NK-92 treated with Interleukin-12 subunit alpha and Interleukin-12 subunit beta, amount 100 ng/mL, for 24 hours (cell line): ENCODE data around the gene DCAF17.
"Not testable (repeated sequence)": the region's sequence is repeated elsewhere in the genome, so short reads cannot be mapped to it uniquely, and the experiment has no call there.

Source experiments
- DNase-seq: peaks from one replicate; lab custom pipeline; 2025; lab: John Stamatoyannopoulos, UW

Gene DCAF17

DNA sequence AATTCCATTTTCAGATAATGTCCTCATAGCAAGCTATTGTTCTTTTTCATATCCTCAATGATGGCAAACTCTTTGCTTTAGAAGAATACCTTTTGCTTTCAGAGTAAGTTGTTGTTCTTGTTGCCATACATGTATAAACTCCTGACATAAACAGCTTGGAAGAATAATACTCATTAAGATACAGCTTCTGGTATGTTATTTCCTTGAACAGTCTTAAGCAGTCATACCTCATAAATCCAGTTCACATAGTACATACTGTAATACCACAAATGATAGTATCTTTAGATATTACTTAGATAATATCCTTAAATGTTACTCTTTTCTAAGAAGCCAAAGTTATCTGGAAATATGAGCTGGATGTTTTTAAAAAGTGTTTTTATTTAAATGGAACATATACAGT, 23.4 kb upstream of the DCAF17 start:
- DNase-seq = no peak

DNA sequence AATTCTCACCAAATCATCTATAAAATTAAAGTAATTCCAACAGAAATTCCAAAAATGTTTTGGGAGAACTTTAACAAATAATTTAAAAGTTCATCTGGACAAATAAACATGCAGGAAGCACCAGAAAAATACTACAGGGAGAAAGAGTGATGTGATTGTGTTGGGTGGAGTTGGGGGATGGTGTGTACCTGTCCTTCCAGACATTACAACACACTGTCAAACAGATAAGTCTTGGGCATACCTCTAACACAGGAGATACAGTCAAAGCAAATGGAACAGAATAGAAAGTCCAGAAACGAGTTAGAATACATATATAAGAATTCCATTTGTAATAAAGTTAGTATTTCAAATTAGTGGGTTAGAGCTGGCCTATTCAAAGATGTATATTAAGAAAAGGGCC, 22.8 kb upstream of the DCAF17 start:
- DNase-seq = no peak

DNA sequence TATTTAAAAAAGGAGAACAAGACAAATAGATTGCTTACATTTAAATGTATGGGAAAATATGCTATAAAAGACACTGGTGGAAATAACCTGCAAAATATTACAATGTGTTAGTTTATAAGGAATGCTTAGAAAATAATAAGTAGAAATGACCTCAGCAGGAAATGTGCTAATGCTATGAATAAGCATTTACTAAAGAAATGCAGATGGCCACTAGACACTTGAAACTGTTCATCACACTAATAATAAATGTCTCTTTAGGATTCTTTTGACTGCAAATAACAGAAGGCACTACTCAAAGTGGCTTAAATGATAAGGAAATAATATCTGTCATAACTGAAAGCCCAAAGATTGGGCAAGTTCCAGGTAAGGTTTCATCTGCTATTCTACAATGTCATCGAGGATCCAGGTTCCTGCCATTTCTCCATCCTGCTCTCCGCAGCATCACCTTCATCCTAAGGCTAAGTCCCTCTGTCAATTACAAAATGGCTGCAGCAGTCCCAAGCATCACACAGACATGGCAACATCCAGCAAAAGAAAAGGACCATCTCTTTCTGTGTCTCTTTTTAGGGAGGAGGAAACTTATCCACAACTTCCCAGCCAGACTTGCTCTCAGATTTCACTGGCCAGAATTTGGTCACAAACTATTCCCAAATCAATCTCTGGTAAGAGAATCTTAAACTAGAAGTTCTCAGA, 22.1 kb upstream of the DCAF17 start:
- no peak for DNase-seq

DNA sequence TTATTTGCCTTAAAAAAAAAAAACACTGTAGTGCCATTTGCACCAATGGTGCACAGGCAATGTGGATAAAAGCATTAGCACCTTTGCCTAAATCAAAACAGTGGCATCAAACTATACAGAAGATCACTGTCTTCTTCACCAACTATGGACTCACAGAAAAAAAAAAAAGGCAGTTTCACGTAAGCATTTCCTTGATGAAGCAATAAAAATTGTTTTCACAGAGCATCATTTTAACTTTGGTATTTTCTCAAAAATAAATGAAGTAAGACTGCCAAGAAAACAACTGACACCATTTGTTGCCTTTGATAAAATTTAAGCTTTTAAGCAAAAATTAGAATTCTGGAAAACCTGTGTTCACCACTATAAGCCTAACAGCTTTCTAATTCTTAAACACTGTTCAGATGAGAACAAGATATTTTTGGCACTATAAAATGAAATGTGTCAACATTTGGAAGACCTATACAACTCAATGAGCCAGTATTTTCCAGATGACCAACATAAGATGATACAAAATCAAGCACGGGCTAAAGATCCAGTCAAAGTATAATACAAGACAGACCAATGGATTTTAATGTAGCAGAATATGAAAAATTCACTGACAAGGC, 21.4 kb upstream of the DCAF17 start:
- DNase-seq = no peak

DNA sequence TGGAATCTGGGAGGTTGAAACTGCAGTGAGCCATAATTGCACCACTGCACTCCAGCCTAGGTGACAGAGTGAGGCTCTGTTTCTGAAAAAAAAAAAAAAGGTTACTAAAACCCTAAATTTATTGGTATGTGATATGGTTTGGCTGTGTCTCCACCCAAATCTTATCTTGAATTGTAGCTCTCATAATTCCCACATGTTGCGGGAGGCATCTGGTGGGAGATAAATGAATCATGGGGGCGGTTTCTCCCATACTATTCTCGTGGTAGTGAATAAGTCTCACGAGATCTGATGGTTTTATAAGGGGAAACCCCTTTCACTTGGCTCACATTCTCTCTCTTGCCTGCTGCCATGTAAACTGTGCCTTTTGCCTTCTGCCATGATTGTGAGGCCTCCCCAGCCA, 19.4 kb upstream of the DCAF17 start:
- not testable (repeated sequence) for DNase-seq

DNA sequence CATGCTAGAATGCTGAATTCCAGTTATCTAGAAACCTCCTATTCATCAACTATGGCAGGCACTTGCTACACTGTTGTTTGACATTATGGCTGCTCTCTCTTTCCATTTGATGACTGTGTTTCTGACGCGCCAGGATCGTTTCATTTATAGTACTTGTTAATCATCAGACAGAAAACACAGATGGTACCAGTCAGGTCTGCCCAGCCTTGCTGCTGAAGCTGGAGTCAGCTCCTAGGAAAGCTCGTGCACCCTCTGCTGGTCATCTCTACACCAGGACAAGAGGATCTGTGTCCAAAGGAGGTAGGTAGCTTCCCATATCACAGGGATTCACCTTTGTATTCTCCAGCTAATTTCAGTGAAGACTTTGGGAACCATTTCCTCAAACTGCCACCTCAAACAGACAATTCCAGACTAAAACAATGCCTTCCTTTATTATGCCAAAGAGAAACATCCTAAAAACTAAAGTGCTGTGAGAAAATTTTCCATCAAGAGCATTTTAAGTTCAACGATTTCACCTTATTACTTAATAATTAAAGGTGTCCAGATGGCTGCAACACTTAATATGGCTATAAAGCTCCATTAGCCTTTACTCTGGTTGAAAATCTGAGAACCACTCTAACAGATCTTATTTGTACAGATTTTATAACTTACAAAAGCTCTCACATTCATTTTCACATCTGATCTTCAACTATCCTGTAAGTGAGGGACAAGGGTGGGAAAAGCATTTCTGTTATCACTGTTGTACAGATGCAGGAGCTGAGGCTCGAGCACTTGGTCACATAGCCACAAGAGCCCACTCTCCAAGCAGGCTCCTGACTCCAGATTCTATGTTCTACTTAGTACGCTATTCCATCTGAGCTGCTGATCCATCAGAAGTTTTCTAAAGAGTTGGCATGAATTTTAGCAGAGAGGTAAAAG, 17.8 kb upstream of the DCAF17 start:
- peak; percentile 24 for DNase-seq

DNA sequence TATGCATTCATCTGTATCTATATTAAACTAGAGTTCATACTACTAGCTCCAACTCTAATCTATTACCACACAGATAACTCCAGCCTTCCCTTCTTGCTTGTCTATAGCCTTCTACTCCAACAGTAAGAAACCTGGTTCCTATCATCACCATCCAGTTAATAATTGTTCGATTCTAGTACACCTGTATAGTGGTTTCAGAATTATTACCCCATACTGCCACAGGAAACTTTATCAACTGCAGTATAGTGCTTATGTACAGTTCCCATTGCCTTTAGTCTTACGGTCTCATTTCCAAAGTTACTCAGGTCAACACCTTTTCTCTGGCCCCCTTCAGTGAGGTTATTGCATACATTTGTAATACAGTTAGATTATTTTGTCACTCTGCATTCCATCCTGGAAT, 14.7 kb upstream of the DCAF17 start:
- DNase-seq = no peak

DNA sequence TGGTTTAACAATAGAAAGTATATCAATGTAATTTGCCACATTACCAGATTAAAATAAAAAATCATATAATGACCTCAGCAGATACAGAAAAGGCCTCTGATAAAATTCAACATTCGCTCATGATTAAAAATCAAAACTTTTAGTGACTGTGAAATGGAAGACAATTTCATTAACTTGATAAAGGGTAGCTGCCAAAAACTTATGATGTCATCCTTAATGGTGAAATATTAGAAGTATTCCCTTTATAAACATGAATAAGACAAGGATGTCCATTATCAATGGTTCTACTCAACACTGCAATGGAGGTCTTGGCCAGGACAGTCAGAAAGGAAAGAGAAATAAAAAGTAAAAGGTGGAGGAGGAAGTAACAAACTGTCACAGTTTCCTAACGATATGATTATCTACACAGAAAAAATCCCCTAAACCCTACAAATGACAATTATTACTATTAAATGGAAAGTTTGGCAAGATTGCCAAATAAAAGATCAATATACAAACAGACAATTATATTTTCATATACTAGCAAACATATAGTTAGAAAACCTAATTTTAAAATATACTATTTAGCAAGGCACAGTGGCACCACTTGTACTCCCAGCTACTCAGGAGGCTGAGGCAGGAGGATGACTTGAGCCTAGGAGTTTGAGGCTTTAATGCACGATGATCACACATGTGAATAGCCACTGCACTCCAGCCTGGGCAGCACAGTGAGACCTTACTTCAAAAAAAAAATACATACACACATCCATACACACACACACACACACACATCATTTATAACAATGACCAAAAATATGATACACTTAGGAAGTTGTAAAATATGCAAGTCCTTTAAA, 13.1 kb upstream of the DCAF17 start:
- no peak for DNase-seq

DNA sequence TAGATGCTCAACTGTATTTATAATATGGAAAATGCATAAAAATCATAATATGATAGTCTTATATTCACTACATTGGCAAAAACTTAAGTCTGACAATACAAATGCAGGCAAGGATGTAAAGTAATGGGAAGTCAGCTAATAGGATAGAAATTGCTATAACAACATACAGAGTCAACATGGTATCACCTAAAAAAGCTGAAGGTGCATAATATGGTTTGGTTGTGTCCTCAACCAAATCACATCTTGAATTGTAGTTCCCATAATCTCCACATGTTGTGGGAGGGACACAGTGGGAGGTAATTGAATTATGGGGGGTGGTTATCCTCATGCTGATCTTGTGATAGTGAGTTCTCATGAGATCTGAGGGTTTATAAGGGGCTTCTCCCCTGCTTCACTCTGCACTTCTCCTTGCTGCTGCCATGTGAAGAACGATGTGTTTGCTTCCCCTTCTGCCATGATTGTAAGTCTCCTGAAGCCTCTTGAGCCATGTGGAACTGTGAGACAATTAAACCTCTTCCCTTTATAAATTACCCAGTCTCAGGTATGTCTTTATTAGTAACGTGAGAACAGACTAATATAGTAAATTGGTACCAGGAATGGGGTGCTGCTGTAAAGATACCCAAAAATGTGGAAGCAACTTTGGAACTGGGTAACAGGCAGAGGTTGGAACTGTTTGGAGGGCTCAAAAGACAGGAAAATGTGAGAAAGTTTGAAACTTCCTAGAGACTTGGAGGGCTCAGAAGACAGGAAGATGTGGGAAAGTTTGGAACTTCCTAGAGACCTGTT, 11.1 kb upstream of the DCAF17 start:
- not testable (repeated sequence) for DNase-seq

DNA sequence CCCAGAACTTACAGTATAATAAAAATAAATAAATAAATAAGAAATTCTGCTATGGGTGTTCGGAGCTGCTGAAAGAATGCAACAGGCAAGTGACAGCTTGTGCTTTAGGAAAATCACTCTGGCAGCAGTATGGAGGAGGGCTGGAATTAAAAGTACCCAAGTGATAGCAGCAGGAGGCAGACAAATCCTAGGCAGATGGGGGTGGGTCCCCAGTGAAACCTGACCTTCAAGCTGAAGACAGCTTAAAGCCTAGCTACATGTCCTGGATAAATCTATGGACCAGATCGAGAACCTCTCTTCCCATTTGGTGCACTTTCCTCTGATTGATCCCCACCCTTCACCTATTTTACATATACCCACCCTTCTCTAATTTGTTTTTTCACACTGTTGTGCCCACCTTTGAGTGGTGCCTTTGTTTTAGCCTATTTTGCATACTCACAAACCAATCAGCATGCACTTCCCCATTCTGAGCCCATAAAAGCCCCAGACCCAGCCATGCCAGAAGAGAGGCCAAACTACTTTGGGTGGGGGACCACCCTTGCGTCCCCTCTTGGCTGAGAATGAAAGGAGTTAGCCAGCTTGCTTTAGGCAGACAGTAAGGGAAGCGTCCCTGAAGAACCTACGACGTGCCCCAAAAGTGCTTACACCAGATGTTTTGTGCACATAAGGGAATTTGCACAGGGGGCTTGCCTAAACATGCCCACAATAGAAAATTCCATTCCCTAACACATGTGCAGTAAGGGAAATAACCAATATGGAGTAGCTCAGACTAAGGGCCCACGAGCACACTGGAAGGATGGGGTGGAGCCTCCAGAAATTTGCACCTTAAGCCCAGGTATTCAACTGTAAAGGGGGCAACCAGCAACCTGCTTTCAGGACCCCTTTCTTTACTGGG, 3.3 kb upstream of the DCAF17 start:
- DNase-seq = no peak

DNA sequence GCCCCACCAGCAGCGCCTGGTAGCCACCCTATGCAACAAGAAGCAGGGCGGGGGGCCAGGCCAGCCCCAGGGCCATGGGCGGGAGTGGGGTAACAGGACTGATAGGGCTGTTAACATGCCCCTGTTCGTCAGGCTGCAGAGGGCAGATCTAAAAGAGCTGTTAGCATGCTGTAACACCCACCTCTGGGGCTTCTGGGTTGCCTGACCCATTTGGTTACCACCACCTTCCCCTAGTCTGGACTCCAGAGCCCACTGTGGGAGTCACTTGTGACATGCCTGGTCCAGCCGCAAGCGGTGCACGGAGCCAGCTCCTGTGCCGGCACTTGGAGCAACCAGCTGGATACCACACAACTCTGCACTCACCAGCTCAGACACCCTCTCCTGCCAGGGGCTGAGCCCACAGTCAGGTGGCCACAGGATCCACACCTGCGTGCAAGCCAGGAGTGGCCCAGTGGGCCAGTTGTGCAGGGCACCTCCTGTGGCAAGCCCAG, 2.3 kb upstream of the DCAF17 start:
- DNase-seq = no peak

DNA sequence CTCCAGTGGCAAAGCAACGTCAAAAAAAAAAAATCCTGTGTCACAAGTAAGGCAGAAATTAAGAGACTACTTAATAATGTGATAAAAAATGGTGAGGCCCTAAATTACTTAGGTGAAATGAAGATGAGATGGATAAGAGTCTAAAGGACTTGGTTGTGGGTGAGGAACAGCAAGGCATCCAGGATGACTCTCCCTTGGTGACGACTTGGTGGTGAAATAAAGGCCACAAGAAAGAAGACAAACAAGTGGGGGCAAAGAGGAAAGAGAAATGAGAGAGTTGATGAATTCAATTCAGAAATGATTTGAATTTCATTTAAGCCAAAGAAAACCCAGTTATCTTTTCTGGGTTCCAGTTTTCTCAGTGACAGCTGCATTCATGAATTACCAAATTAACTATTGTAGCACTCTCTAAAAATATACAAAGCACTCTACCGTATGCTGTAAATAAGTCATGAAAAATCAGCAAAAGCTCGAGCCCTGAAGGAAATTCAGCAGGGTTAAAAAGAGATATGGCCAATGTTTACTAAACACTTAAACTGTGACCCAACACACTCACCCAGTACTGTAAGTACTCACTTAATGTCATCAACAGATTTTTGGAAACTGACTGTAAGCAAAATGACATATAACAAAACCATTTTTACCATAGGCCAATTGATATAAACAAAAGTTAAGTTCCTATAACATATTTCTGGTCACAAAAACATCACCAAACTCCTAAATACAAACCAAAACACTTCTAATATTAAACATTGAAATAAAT, 1.6 kb upstream of the DCAF17 start:
- no peak for DNase-seq

DNA sequence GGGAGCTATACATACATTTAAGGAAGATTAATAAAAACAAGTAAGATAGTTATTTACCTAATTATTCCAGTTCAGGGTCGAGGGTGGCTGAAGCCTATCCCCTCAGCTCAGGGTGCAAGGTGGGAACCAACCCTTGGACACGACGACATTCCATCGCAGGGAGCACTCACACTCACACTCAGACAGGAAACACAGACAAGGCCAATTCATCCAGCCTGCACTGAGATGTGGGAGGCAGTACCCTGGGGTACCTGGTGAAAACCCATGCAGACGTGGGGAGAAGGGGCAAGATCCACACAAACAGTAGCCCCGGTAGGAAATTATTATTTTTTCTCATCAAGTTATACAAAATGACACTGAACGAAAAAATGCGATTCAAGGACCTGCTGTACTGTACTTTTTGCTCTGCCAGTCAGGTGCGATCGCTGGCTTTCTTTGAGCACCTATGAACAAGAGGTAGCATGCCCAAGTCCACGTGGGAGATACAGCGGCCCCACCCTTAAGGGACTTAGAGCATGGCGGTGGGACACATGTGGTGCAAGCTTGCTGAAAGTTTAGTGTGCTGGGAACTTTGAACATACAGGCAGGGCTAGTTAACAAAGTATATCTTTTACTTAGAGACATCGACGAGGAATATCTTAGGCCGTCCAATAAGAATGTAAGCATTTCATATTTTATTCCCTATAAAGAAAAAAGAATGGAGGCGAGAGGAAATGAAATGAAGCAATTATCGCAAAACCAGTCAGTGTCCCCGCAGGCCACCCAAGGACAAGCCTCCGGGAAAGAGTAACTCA, 860 bp upstream of the DCAF17 start:
- no peak for DNase-seq

DNA sequence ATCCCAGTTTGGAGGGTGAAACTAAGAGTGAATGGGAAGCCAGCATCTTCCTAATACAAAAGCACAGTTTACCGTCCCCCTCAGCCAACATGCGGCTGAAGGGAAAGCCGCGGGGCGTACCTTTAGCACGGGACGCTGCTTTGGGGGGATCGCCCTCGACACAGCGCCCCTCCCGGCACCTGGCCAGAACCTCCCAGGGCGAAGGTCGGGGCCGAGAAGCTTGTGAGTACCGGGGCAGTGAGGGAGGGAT, 338 bp upstream of the DCAF17 start, which contains the start of gene METTL8:
Gene METTL8 (minus strand): TSS at position 228 of the 250 bp plus-strand sequence. CDS start 41,805 bp downstream, outside the sequence.
- no peak for DNase-seq

DNA sequence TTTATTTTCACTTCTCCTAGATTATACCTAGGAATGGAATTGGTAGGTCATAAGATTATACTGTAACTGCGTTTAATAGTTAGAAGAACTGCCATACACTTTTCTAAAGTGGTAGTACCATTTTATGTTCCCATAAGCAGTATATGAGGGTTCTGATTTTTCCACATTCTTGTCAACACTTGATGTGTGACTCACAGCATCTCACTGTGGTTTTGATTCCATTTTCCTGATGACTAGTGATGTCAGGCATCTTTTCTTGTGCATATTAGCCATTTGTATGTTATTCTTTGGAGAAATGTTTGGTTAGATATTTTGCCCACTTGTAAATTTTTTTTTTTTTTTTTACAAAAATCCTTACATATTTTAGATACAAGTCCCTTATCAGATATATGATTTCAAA, 2.3 kb downstream of the DCAF17 start:
- no peak for DNase-seq

DNA sequence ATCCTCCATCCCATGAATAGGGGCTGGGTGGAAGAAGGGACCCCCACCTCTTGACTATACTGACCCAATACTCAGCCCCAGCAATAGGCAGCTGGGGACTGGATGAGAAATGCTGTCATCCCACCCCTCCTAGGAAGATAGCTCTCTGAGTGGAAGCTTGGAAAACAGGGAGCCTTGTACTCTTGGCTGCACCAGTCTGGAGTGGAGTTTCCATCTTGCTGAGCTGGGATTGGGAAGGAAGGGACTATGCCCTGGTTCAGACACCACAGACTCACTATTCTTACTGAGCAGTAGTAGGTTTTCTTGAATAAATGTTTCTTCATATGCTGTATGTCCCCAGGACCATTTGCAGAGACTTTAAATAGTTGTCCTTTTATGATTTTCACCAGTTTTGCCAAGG, 7.4 kb downstream of the DCAF17 start:
- no peak for DNase-seq

DNA sequence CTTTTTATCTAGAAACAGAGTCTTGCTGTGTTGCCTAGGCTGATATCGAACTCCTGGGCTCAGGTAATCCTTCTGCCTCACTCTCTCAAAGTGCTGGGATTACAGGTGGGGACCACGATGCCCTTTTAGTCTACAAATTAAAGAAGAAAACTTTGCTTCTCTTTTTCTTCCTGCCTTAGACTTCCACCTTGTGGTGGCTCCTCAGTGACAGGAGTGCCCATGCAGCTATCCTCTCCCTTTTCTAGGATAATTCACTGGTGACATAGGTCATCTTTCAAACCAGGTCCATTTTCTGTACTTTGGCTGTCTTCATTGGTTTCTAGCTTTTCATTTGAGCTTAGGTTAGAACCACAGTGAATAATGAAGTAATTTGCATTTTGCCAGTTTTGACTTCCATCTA, 13.6 kb downstream of the DCAF17 start:
- no peak for DNase-seq

DNA sequence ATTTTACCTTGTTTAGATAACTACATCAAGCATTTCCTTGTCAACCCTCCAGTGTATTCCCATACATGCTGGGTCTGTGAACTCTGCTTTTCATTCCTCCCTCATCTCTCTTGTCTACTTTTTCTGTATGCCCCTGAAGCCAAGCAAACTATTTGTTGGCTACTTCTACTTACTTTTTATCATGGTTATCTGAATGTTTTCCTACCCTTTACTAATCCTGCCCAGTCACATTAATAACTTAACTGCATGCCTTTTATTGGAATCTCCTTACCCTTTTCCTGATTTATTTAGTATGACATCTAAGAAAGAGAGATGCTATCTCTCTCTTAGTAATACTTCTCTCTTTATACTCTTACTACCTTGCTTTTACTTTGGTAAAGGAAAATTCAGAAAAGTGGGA, 17.0 kb downstream of the DCAF17 start:
- DNase-seq = no peak

DNA sequence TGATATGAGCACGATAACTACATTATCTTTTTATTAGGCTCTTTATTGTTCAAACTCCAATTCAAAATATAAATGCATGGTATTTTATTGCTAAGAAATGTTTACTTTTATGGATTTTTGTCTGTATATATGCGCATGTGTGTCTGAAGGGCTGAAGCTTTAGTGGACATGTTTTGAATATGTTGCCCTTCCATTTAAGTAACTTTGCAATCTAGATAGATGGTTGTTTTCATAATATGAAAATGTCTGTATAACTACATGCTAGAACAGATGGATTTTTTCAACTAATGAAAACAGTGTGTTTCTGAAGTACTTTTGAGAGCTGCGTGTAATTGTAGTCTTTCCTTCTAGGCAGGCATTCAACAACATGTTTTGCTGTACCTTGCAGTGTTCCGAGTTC, 18.7 kb downstream of the DCAF17 start:
- no peak for DNase-seq
